Chondrocyte (in vitro differentiated cells): Measurements from ENCODE around the gene SRMS. TPM values are rescaled to one million over a fixed set of nuclear protein-coding genes. Genes with fewer than 3 reads are reported as not detected.

Source experiments
- DNase-seq: peaks from one replicate; pipeline ENCODE4 v3.0.0; 2021; ENCODE audit warnings: mixed read lengths, low spot score
- H3K27ac Mint-ChIP-seq: one replicate; pipeline ENCODE4 v1.8.0; 2021; ENCODE audit warnings: mild to moderate bottlenecking, moderate library complexity, mixed read lengths; ENCODE audit not compliant: unreplicated experiment
- H3K27me3 Mint-ChIP-seq: 2 replicates; pipeline ENCODE4 v1.8.0; 2021; ENCODE audit warnings: low read depth, mixed read lengths
- H3K36me3 Mint-ChIP-seq: 2 replicates; pipeline ENCODE4 v1.8.0; 2021; ENCODE audit warnings: low read depth, mixed read lengths
- H3K4me1 Mint-ChIP-seq: 2 replicates; pipeline ENCODE4 v1.8.0; 2021; ENCODE audit warnings: low read depth, mild to moderate bottlenecking, mixed read lengths
- H3K4me3 Mint-ChIP-seq: one replicate; pipeline ENCODE4 v1.8.0; 2021; ENCODE audit warnings: mild to moderate bottlenecking, moderate library complexity, mixed read lengths; ENCODE audit not compliant: unreplicated experiment
- H3K9me3 Mint-ChIP-seq: 2 replicates; pipeline ENCODE4 v1.8.0; 2021; ENCODE audit warnings: low read depth, mixed read lengths
- CTCF ChIP-seq: fragments of 200-600 bp; sonication (generic); IDR thresholded peaks from 2 replicates; pipeline ENCODE4 v1.5.0; 2021; ENCODE audit warnings: antibody characterized with exemption, mild to moderate bottlenecking, moderate library complexity
- total RNA-seq: library from RNA; stranded (reverse); gene quantifications from 3 replicates; pipeline ENCODE4 v1.2.1, GENCODE V29; 2021

SRMS gene
- total RNA-seq, 1 donor from 2014 or later = not detected

GRCh38 chr20:63529861-63530787, 17.4 kb downstream of the SRMS start:
- no peak for DNase-seq

GRCh38 chr20:63529180-63529860, 18.2 kb downstream of the SRMS start:
- Mint-ChIP-seq H3K27ac (no peak overlapping the region), H3K4me3 (no peak overlapping the region), H3K9me3 (no peaks in the 10 kb centered on the region), H3K4me1 (no peaks in the 10 kb centered on the region), H3K27me3 (no peaks in the 10 kb centered on the region), H3K36me3 (no peaks in the 10 kb centered on the region)
- TF ChIP-seq CTCF = no peak
- no peak for DNase-seq

More at GRCh38 chr20:63529861-63530787, 17.4 kb downstream of the SRMS start:
- no peaks in the 10 kb centered on the region for H3K9me3 Mint-ChIP-seq
- no peaks in the 10 kb centered on the region for H3K36me3 Mint-ChIP-seq
- no peak for TF ChIP-seq CTCF
- H3K4me1 Mint-ChIP-seq = no peaks in the 10 kb centered on the region
- no peak overlapping the region for H3K4me3 Mint-ChIP-seq
- no peaks in the 10 kb centered on the region for H3K27me3 Mint-ChIP-seq
- H3K27ac Mint-ChIP-seq = no peak overlapping the region

GRCh38 chr20:63527184-63527583, 20.4 kb downstream of the SRMS start:
- H3K27ac Mint-ChIP-seq = no peak overlapping the region
- no peak for TF ChIP-seq CTCF
- H3K9me3 Mint-ChIP-seq = no peaks in the 10 kb centered on the region
- H3K4me3 Mint-ChIP-seq = no peak overlapping the region
- DNase-seq = no peak
- no peaks in the 10 kb centered on the region for H3K27me3 Mint-ChIP-seq
- H3K36me3 Mint-ChIP-seq = peaks cover 5% of the 10 kb centered on the region
- peaks cover 5% of the 10 kb centered on the region for H3K4me1 Mint-ChIP-seq

DNA sequence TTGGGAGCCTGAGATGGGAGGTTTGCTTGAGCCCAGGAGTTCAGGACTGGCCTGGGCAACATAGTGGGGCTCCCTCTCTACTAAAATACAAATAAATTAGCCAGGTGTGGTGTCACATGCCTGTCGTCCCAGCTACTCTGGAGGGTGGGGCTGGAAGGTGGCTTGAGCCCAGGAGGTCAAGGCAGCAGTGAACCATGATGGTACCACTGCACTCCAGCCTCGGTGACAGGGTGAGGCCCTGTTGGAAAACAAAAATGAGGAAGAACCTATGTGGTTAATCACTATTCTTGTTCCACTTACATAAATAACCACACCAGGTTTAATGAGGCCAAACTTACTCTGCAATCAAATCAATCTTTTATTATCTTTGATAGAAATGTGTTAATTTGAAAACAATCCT, 21.6 kb downstream of the SRMS start:
- DNase-seq = no peak
- no peak for TF ChIP-seq CTCF
- H3K36me3 Mint-ChIP-seq = peaks cover 5% of the 10 kb centered on the region
- no peaks in the 10 kb centered on the region for H3K27me3 Mint-ChIP-seq
- H3K9me3 Mint-ChIP-seq = no peaks in the 10 kb centered on the region
- peaks cover 11% of the 10 kb centered on the region for H3K4me1 Mint-ChIP-seq
- no peak overlapping the region for H3K27ac Mint-ChIP-seq
- H3K4me3 Mint-ChIP-seq = no peak overlapping the region

GRCh38 chr20:63525185-63525584, 22.4 kb downstream of the SRMS start:
- H3K27me3 Mint-ChIP-seq = no peaks in the 10 kb centered on the region
- H3K4me1 Mint-ChIP-seq = peaks cover 11% of the 10 kb centered on the region
- peaks cover 5% of the 10 kb centered on the region for H3K36me3 Mint-ChIP-seq
- H3K9me3 Mint-ChIP-seq = no peaks in the 10 kb centered on the region
- H3K27ac Mint-ChIP-seq = no peak overlapping the region
- no peak overlapping the region for H3K4me3 Mint-ChIP-seq
- no peak for DNase-seq
- TF ChIP-seq CTCF = no peak
